AG10803 (cell line): Measurements from ENCODE around the gene NUP62.
A peak's percentile ranks its signal among the peaks of the same experiment; 100 is the strongest.

Source experiments
- DNase-seq: peaks from one replicate; pipeline ENCODE4 v3.0.0; 2010; ENCODE audit warnings: low read depth
- H3K4me3 ChIP-seq: 2 replicates; pipeline ENCODE4 v1.5.1; 2011; ENCODE audit warnings: mild to moderate bottlenecking, low read length, control low read depth
- TF ChIP-seq, protein P1 (sequence below): conservative IDR thresholded peaks from 2 replicates; pipeline ENCODE4 v1.5.1; 2011; ENCODE audit warnings: mild to moderate bottlenecking, low read length, control low read depth, inconsistent platforms

Gene NUP62

DNA sequence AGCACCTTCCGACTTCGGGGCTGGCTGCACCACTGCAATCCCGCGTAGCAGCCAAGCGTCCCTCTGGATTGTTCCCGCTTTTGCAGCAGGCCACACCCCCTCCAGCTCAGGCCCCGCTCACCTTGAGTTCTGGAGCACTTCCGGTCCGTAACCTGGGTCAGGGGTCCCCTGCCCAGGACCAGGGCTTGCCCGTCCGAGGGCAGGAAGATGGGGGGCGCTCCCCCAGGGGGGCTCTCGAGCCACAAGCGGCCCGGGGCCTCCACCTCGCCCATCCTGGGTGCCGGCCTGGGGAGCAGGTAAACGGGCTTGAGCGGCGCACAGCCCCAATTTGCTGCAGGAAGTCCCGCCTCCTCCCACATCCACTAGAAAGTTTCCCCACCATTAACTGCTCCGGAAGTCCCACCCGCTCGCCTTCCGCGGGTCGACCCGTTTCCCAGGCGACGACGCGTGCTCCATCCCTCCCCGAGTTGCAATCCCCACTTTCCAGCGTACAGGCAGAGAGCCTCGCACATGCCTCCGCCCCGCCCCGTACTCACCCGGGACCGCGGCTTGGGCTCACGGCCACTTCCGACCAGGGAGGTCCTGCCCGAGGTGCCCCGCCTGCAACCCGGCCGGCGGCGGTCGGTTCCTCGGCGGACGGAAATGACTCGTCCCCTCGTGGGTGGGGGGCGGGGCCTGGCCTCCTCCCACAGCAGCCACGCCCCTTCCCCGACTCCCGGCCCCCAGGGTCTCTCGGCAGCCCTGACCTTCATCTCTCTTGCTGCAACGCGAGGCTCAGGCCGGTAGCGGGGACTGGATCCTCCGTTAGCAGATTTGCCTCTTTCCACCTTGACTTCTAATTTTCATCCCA lies 62.1 kb downstream of the NUP62 start, which contains the start of gene PNKP:
Gene PNKP (minus strand): TSS at position 644 of the 850 bp plus-strand sequence. CDS start 372 bp downstream, at position 272.
- H3K4me3 ChIP-seq = peak within 1 kb of the TSS; percentile 85
- DNase-seq = peak; percentile 88
- TF ChIP-seq, protein P1, sequence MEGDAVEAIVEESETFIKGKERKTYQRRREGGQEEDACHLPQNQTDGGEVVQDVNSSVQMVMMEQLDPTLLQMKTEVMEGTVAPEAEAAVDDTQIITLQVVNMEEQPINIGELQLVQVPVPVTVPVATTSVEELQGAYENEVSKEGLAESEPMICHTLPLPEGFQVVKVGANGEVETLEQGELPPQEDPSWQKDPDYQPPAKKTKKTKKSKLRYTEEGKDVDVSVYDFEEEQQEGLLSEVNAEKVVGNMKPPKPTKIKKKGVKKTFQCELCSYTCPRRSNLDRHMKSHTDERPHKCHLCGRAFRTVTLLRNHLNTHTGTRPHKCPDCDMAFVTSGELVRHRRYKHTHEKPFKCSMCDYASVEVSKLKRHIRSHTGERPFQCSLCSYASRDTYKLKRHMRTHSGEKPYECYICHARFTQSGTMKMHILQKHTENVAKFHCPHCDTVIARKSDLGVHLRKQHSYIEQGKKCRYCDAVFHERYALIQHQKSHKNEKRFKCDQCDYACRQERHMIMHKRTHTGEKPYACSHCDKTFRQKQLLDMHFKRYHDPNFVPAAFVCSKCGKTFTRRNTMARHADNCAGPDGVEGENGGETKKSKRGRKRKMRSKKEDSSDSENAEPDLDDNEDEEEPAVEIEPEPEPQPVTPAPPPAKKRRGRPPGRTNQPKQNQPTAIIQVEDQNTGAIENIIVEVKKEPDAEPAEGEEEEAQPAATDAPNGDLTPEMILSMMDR = no peak

DNA sequence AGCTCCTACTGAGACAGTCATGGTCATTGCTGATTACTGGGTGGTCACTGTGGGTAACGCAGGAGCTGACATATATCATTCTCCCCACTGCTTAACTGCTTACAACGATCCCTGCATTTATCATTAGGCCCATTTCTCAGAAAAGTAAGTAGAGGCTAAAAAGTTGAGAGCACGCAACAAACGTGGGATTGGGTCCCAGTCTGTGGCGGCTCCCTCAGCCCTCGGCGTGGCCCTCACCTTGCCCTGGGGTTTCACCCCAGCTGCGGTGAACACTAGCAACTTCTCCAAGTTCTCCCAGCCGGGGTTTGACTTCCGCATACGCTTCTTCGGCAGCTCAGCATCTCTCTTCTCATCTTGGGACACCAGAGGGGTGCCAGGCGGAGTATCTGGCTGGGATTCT lies 64.4 kb downstream of the NUP62 start:
- TF ChIP-seq, protein P1 = no peak
- no peak for DNase-seq
- H3K4me3 ChIP-seq = no peak overlapping the region

DNA sequence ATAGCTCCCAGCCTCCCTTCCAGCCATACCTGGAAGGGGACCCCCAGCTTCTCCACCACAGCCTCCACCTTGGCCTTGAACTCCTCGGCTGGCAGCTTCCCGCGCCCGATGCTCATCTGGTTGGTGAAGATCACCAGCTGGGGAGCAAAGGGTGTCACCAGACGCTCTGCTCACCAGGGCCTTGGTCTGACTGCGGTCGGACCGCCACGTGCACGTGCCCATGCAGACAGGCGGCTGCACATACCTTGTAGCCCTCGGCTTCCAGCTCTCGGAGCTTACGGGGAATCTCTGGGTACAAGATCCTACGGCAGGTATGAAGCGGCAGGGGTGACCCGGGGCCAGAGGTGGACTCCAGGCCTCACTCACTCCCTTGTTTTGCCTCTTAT lies 65.4 kb downstream of the NUP62 start:
- TF ChIP-seq, protein P1 = no peak
- no peak overlapping the region for H3K4me3 ChIP-seq

DNA sequence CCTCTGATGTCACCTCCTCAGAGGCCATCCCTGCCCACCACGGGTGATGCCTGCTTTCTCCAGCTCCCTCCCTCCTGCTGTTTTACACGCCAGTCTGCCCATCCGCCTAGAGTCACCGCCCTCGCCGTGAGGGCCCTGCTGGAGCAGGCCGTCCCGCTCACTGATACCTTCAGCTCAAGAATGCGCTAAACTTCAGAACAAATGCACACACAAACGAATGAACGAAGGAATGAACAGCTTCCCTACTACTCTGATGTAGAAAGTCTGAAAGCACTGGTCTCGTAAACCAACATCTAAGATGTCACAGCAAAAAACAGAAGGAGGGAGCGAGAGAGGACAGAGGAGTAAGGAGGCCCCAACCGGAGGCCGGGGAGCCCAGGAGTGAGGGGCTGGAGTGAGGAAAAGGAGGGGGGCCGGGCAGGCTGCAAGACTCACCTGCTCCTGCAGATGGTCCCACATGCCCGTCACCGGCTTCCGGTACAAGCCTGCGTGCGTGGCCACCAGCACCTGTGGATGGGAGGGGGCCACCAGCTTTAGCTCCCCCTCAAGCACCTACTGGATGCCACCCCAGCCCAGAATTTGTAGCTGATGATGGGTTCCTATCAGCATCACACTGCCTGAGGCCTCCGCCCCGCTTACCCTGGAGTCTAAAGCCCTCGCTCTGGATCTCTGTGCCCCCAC lies 65.9 kb downstream of the NUP62 start:
- TF ChIP-seq, protein P1 = no peak
- H3K4me3 ChIP-seq = no peak overlapping the region
- no peak for DNase-seq

More for the DNA sequence above, 65.4 kb downstream of the NUP62 start:
- DNase-seq = no peak

DNA sequence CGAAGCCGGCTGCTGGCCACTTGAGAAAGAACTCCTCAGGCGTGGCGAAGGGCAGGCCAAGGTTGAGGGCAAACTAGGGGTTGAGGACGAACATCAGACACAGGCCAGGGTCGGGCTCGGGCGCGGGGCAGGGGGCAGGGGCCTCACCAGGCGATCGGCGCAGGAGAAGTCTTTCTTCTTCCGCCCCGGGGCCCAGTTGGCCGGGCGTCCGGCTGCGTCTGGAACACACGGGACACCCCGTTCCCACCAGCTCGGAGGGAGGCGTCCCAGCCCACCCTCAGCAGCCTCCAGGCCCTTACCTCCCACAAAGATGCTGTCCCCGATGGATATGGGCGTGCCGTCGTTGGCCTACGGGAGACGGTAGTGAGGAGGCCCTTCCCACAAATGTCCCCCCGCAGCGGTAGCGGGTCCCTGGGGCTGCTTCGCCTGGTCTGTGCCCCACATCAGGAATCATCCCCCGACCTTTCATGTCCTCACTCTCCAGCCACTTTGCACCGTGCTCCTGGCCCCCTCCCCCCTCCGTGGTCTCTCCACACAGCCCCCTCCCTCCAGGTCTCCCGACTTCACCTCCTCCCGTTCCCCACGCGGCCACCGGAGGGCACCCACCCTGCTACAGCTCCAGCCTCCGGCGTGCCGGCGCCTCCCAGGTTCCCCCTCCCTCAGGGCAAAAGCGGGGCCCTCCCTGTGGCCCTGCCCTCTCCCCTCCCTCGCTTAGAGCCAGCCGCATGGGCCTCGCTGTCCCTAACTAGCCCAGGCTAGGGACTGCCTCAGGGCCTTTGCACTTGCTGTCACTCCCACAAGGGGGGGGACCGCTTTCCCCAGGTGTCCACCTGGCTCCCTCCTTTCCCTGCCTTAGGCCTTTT lies 66.7 kb downstream of the NUP62 start:
- TF ChIP-seq, protein P1 = peak; percentile 10; the same call in 1 of the 2 replicates
- no peak for DNase-seq
- no peak overlapping the region for H3K4me3 ChIP-seq

DNA sequence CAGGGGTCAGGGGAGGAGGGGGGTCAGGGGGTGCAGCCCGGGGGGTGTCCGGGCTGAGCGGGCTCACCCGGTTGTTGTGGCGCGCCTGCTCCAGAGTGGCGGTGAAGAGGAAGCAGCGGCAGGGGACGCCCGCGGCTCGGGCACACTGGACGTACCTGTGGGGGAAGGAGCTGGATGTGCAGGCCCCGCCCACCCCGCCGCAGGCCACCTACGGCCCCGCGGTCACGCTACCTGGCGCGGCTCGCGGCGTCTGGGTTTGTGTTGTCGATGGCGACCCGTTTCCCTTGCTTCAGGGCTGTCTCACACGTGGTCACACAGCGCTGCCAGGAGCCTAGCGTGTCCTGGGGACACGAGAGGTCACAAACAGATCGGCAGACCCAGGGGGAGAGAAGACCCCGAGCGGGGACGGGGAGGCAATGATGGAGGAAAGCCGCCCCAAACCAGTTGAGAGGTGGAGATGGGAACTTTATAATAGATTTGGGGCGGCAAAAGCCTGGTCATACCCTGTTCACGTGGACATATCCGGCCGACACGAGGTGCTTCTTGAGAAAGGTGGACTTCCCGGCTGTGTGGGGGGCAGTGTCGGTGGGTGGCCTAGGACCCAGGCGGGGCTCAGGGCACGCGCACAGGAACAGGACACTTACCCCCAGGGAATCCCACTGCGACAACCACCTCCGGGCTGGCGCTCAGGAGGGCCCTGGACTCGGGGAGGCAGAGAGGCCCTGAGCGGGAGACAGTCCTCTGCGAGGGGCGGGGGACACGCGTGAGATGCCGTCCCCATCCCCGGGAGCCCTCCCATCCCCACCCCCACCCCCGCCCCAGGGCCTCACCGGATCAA lies 67.5 kb downstream of the NUP62 start:
- H3K4me3 ChIP-seq = no peak overlapping the region

More for the DNA sequence above, 67.5 kb downstream of the NUP62 start:
- TF ChIP-seq, protein P1 = no peak
- no peak for DNase-seq
